Activated CD8-positive, alpha-beta memory T cell treated with anti-CD3 and anti-CD28 coated beads, Interleukin-2, amount 50 U/mL, for 48 hours (primary cell): ENCODE data around the gene DTYMK.
"Not testable (repeated sequence)": the region's sequence is repeated elsewhere in the genome, so short reads cannot be mapped to it uniquely, and the experiment has no call there.

Experiments
- DNase-seq: peaks from one replicate; pipeline ENCODE4 v3.0.0-alpha.2; 2020

DTYMK gene

DNA sequence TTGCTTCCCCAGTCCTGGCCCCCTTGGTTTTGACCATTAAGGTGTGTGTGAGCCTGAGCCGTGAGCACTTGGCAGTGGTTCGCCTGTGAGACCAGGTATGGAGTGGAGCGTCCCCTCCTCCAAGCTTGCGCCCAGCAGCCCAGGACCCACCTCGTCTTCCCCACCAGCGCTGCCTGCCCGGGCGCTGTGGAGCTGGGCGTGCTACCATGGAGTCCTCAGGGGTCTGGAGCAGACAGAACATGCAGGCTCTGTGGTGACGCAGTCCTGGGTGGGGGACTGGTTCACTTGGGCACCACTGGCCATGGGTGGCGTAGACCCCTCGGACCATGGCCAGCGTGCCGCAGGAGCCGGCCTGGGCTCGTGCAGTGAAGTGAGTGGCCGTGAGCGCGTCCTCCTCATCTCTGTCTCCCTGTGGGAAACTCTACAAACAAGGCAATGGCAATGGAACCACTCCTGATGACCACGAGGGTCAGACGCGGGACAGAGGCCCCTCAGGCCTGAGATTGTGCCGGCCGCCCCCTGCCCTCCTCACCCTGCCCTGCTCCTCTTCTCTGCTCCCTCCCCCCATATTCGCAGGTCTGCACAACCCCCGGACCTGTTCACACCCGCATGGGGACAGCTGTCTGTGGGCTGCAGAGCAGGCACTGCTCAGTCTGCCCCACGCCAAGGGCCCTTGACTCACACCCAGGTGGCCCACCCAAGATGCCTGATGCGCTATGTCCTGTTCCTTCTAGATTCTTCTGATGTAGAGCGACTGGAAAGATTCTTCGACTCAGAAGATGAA, 15.0 kb downstream of the DTYMK start:
- DNase-seq: no peak

DNA sequence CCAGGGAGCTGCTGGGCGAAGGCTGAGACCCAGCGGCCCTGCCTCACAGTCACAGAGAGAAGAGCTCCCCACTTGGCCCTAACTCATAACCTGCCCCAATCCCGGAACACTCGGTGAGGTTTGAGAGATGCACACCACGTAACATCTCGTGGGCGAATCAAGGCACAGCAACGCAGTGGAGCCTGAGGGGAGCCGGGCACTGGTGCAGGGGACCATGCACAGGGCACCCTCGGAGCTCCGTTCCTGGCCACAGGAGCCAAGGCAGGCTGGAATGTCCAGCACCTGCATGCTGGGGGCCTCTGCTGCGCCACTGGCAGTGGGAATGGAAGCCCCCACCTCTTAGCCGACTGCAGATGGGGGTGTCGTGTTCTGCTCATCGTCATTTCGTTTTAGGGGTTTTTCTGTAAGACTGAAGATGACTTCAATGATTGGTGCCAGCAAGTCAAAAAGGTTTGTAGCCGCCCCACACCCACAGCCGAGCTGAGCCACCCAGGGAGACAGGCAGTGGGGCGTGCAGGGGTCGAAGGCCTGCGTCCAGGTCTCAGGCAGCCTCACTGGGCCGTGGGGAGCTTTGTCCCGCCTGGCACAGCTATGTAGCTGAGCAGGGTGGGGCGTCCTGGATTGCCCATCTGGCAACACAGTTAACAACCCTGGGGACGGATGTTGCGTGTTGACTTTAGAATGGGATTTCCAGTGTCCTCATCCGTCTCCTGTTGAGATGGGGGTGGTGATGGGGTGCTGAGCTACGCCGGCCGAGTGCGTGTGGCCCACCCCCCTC, 16.1 kb downstream of the DTYMK start:
- no peak for DNase-seq

DNA sequence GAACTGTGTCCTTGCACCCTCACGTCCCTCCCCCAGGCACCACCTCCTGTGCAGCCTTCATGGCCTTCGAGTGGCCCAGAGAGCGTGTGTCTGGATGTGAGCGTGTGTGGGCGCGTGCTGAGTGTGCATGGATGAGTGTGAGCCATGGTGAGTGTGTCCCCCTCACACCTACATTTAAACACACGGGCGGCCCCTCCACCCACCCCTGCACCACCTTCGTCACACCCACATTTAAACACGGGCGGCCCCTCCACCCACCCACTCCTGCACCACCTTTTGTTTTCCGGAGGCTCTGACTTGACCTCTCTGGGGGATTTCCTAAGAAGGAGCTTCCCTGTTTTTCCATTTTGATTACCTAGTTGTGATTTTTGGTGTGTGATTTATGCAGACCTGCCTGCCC, 17.8 kb downstream of the DTYMK start:
- DNase-seq: no peak

DNA sequence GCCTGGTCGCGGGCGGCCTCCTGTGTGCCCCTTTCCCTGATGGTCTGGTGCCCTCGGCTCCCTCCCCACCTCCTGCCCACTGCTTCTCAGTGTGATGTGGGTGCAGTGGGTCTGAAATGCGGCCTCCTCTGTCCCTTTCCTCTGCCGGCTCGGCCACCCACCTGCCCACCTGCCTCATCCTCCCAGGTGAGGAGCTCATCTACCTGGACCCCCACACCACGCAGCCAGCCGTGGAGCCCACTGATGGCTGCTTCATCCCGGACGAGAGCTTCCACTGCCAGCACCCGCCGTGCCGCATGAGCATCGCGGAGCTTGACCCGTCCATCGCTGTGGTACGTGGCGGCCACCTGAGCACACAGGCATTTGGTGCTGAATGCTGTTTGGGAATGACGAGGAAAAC, 18.3 kb downstream of the DTYMK start:
- DNase-seq: no peak

DNA sequence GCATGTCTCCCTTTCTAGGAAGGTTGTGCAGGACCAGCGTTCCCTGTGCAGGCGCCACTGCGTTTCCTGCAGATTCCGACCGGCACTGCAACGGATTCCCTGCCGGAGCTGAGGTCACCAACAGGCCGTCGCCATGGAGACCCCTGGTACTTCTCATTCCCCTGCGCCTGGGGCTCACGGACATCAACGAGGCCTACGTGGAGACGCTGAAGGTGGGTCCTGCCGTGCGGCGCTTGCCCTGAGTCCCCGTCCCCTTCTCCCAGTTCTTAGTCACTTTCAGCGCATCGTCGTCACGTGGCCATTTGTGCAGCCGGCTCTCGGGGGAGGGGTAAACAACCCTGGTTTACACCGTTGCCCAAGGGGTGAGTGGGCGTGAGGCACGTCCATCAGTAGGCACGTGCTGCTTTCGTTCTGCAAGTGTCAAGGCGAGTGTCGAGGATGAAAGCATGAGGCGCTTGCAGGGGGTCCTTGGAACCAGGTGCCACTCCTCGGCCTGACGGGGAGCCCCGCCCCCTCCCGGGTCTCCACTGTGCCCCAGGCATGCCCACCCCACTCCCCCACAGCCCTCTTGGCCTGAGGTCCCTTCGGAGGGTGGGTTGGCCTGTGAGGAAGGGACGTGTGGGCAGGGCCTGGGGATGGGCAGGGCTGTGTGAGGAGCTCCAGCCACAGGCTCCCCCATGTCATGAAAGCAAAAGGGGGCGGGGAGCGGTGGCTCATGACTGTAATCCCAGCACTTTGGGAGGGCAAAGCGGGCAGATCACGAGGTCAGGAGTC, 19.8 kb downstream of the DTYMK start:
- no peak for DNase-seq

DNA sequence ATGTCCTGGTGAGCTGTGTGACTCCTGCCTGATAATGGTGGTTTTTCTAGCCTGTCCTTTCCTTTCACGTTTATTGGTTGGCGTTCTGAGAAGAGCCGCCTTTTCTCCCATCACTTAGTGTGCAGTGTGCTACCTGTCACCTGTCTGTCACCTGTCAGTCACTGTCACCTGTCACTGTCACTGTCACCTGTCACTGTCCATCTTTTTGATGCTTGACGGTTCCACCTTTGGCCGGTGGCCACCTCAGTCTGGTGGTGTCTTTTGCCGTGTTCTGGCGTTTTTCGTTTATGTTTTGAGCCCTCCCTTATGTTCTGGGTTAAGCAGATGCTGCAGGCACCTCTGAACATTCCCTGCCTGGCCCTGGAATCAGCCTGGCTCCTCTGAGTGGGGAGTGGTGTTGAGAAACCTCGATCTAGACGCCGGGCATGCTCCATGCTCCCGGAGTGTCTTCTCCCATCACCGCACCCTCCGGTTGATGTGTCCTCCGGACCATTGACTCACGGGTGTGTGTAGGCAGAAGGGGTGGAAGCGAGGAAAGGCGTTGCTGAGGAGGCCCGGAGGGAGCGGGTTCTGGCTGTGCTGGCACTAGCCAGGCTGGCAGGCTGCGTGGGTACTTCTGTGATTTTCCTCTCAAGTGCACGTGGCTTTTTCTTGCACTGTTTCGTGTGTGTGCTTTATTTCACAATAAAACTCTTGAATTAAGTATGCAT, 20.7 kb downstream of the DTYMK start:
- no peak for DNase-seq

DNA sequence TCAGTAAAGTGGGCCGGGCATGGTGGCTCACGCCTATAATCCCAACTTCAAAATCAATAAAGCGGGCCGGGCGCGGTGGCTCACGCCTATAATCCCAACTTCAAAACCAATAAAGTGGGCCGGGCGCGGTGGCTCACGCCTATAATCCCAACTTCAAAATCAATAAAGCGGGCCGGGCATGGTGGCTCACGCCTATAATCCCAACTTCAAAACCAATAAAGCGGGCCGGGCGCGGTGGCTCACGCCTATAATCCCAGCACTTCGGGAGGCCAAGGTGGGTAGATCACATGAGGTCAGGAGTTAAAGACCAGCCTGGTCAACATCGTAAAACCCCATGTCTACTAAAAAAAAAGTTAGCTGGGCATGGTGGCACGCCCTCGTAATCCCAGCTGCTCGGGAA, 23.9 kb downstream of the DTYMK start:
- not testable (repeated sequence) for DNase-seq

DNA sequence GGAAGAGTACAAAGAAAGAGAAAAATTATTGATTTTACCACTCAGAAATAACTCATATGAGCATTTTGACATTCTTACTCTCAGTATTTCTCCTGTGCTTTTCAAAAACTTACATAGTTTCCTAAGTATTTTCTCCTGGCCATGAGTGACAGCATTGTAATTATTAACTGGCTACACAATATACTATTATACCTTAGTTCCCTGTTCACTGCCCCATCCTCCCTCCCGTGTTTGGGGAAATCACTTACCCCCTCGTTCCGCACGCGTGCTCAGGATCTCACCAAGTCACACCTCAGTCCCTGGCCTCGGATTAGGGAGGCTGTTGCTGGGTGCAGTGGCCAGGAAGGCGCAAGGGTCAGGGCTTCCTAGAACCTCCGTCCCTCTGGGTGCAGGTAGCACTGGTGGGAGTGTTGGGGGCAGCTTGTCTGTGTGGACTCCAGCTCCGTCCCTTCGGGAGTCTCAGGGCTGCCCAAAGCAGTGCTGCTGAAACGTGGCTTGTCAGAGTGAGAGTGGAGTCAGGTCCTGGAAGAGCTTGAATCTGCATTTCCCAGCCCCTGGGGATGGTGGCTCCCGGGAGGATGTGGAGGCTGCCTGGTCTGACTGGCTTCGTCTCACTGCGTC, 25.9 kb downstream of the DTYMK start:
- no peak for DNase-seq

DNA sequence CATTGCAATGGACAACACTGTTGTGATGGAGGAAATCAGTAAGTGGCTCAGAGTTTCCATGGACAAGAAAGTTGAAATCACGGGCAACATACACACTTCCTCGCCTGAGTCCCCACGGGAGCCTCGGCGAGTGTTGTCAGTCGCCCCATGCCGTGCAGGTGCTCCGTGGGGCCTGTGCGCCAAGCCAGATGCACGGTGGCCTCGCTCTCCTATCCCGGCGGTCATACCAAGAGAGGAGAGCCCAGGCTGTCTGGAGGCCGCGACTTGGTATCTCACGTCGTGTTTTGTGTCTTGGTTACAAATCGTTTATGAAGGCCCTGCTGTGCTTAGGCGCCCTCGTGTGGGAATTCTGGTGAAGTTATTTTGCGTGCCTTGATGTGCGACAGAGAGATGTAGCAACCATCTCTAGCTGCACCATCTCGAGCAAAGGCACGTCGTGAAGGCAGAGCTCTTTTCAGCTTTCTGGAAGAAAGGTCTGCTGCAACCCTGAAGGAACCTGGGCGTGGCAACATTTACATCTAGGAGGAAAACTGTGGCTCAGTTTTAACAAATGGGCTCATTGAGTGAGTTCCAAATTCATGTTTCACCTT, 27.4 kb downstream of the DTYMK start:
- no peak for DNase-seq

DNA sequence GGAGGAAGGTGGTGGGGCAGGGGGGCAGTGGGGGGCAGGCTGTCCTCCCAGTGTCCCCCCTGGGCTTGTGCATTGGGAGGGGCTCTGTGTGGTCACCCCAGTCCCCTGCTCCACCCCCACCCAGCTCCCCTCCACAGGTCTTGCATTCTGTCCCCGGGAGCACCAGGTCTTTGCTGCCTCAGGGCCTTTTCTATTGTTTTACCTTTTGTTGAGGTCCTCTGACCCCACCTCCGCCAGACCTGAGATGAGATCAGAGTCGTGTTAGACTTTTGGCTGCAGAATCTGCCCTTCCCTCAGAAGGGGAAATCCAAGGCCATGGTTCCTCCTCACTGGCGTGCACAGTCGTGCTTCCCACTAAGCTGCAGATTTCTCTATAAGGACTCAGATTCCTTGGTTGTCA, 28.3 kb downstream of the DTYMK start:
- no peak for DNase-seq

DNA sequence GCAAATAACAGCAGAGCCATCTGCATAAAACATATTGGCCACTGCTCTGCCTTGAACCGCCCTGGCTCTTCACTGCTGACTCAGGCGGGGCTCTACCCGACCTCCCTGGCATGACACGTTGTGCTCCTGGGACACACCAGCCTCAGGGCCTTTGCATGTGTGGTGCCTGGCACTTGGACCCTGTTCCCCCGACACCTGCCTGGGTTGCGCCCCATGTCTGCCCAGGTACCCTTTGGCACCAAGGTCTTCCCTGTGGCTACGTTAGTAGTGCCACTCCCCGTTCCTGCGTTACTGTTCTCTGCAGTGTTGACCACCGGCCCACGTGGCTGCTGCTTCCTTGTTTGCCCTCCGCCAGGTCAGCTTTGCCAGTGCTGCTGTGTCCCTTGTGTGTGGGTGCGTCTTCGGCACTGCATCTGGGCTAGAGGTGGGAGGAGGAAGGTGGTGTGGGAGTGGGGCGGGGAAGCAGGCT, 28.8 kb downstream of the DTYMK start:
- DNase-seq: no peak

DNA sequence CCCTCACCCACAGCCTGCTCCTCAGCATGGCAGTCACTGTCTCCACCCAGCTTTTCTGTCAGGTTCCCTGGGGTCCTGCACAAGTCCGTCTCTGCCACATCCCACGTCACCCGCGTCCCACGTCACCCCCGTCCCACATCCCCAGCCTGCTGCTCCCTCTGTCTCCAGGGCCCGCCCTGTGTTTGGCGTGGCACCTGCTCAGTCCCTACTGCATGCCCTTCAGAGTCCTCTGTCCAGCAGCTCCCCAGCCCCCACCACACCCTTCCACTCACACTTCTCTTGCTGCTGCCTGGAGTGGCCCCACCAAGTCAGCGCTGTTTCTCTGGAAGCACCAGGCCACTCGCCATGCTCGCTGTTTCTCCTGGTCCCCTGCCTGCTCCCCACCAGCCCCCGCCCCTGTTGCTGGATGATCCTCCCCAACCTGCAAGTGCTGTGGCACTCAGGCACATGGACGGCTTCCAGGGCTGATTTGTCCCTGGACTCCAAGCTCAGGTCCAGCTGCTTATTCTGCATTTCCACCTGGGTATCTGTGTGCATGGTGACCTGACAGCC, 30.3 kb downstream of the DTYMK start:
- DNase-seq: no peak

DNA sequence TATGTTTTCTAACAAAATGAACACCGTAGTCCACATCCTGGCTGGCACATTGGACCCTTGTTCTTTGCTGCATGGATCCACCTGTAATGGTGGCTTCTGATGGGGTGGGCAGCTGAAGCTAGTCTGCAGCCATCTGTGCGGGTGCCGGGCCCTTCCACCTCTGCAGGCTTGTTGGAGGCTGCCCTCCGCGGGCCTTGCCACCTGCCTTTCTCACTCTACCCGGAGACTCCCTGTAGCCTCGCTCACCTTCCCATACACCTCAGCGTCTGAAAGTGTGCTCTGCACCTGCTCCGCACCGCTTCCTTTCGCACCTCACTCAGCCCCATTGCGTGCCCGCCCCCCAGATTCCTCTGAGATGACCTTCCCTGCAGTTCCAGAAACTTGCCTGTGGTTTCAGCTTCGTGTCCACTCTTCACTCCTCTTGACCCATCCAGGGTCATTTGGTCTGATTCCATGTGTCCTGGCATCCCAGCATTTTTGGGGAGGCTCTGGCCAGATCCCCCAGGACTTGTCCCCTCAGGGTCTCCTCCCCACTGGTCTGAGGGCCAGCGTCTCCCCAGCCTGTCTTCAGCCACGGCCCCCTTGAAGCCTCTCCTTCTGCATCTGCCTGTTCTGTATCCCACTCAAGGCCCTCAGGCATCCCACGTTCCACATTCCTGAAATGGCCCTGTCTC, 31.0 kb downstream of the DTYMK start:
- DNase-seq: no peak

DNA sequence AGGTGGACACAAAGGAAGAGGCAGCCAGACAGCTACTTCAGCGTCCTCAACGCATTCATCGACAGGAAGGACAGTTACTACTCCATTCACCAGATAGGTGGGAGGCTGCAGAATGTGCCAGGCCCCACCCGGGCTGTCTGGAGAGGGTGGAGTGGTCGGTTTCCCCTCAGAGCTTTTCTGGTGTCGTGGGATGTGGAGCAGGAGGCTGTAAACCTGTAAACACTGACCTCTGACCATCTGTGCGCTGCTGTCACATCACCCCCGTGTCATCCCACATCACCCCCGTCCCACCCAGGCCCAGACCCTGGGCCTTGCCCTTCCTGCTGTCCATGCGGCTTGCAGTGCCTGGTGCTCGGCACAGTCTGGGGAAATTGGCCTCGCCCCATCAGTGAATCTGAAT, 32.1 kb downstream of the DTYMK start:
- DNase-seq: no peak

DNA sequence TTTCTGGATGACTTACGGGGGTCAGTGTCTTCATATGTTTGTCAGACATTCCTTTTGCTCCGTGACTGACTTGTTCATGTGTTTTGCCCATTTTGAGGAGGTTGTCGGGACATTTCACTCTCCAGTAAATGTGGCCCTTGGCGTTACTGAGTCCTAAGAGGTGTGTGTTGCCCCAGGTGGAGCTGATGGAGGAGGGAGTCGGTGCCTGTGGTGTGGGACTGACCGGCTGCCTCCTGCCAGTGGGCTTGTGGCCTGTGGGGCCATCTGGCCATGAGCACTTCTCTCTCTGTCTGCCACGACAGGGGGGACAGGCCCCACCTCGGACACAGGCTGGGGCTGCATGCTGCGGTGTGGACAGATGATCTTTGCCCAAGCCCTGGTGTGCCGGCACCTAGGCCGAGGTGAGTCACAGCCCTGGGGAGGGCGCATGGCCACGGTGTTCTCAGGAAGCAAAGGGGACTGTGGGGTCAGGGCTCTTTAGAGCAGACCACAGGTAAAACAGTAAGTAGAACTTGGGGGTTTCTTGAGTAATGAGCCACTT, 33.3 kb downstream of the DTYMK start:
- DNase-seq: no peak

DNA sequence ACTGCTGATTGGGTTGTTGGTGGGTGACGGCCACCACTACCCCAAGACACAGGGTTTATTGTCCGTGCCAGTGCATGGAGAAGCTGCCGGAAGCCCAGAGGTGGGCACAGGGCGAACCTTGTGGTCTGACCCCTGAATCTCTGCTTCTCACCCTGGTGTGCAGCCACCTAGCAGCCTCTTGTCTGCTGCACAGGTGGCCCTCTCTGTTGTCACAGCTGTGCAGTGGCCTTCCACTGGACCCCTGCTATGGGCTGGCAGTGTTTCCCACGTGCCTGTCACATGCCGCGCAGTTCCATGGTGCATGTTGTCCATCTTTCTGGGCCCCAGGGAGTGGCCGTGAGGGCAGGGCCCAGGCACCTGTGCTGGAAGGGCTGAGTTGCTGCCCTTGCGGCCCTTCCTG, 33.9 kb downstream of the DTYMK start:
- DNase-seq: no peak

DNA sequence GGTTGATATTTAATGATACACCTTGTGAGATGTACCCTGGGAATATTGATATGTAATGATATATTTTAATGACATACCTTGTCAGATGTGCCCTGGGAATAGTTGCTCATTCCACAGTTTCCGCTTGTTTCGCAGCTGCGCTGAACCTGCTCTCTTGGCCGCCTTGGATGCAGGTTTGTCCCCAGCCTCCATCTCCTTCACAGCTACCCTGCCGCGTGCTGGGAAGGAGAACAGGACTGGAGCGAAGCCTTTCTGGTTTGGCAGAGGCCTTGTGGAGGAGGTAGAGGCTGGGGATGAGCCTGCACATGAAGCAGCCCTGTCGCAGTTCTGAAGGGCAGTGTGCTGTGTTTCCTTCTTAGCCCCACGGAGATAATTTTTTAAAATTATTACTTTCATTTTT, 34.5 kb downstream of the DTYMK start:
- DNase-seq: no peak

DNA sequence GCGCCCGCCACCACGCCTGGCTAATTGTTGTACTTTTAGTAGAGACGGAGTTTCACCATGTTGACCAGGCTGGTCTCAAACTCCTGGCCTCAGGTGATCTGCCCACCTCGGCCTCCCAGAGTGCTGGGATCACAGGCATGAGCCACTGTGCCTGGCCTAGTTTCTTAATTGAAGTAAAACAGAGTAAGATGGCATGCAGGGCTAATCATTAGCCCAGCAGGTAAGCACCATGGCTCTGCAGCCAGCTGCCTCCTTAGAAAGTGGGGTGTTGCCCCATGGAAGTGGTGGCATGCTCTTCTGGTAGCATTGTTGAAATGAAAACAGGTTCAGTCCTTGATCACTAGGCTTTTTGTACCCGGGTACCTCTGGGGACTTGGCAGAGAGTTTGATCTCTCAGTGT, 36.7 kb downstream of the DTYMK start:
- no peak for DNase-seq

DNA sequence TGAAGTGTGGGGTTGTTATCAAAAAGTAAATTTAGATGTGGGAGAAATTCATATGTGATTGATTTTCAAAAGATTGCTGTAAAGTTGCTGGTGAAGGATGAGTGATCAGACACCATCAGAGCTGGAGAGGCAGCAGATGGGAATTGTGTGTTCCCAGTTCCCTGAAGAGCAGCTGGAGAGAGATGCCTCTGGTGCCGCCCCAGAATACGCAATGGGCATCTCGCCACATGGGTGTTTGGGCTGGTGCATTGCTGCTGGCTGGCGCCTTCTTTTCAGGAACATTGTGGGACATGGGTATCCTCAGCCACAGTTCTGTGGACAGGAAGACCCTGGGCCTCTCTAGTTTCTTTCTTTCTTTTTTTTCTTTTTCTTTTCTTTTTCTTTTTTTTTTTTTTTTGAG, 37.2 kb downstream of the DTYMK start:
- DNase-seq: no peak

DNA sequence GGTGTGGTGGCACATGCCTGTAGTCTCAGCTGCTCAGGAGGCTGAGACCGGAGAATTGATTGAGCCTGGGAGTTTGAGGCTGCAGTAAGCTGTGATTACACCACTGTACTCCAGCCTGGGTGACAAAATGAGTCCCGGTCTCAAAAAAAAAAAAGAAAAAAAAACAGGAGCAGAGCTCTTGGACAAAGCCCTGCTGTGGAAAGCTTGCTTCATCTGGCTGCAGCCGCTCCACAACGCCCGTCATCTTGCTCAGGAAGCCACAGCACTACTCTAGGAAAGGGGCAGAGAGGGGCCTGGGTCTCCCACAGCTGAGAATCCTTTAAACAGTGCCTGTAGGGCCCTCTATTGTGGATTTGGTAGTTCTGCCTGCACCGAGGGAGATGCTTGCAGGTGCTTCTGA, 38.2 kb downstream of the DTYMK start:
- no peak for DNase-seq
